Measurements from ENCODE around the gene EBF3.

The EBF3 gene

DNA sequence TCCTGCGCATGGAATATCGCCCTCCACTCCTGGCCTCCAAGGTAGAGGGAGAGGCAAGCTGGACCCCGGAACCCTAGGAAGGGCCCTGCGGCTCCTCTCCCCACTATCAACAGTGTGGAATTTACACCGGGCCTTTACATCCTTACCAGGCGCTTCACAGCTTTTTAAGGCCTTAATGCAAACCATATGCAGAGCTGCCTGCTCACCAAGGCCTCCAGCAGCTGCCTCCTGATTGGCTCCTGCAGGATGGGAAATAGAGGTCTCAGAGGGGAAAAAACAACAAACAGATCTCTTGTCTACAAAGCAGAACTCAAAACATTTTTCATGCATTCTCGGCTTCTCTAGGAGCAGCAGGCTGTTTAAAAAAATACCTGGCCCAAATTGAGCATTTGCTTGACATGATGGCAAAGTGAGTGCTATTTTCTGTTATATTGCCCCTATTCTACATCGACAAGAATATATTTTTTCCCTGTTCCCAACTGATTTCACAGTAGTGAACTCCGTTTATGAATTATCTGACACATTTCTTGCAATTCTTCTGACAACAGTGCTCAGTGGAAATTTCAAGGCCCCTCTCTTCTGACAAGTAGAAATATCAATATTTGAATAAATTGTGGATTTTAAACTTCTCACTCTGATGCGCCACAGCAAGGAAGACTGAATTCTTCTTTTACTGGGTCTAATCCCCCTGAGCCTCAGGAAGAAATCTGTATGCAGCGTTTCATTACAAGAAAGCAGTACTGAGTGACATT lies 51.7 kb downstream of the EBF3 start:
- ChIA-PET CTCF (no interaction called here), POLR2A (no interaction called here)
- DNase-seq (ENCODE audit: low read depth, low spot score) = no peak
- TF ChIP-seq, protein P1, sequence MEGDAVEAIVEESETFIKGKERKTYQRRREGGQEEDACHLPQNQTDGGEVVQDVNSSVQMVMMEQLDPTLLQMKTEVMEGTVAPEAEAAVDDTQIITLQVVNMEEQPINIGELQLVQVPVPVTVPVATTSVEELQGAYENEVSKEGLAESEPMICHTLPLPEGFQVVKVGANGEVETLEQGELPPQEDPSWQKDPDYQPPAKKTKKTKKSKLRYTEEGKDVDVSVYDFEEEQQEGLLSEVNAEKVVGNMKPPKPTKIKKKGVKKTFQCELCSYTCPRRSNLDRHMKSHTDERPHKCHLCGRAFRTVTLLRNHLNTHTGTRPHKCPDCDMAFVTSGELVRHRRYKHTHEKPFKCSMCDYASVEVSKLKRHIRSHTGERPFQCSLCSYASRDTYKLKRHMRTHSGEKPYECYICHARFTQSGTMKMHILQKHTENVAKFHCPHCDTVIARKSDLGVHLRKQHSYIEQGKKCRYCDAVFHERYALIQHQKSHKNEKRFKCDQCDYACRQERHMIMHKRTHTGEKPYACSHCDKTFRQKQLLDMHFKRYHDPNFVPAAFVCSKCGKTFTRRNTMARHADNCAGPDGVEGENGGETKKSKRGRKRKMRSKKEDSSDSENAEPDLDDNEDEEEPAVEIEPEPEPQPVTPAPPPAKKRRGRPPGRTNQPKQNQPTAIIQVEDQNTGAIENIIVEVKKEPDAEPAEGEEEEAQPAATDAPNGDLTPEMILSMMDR (IDR thresholded peaks at IDR 0.05; ENCODE audit: insufficient read depth, low read length, missing control alignments) = no peak
- no peak overlapping the region for H3K4me3 ChIP-seq (ENCODE audit: low read depth, low read length)

DNA sequence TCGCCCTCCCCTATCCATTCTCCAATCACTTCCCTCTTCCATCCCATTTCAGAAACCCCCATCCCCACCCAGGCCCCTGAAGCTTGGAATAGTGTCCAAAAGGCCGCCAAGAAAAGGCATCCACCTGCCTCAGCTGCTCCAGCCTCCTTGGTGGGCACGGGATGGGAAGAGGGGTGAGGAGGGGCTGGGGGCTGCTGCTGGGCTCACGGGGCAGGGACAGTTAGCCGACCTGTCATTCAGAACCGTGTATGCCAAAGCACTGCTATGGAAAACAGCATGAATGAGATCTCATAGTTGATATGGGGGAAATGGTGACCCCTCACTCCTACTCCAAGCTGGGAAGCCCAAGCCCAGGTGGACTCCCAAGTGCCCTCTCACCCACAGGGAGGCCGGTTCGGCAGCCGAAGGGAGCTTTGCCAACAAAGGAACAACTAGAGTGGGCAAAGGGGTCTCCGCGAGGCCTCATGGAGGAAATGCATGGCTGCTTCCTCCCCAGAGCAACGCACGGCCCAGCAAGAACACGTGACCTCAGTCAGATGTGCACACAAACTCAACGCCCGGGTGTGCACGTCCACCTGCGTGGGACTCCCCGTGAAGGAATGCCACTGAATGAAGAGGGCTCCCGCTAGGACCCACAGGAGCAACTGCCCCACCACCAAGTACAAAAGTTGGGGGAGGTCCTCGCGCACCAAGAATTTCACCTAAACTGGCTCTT lies 52.5 kb downstream of the EBF3 start:
- DNase-seq (ENCODE audit: low read depth, low spot score) = no peak
- TF ChIP-seq, protein P1 (IDR thresholded peaks at IDR 0.05; ENCODE audit: insufficient read depth, low read length, missing control alignments) = no peak
- POLR2A ChIA-PET = interaction anchor here (0.6 kb wide), 1 partner anchor 16 kb away, joined by 3 read pairs; no protein-coding TSS in a partner anchor
- H3K4me3 ChIP-seq (ENCODE audit: low read depth, low read length) = no peak overlapping the region
- CTCF ChIA-PET = no interaction called here

DNA sequence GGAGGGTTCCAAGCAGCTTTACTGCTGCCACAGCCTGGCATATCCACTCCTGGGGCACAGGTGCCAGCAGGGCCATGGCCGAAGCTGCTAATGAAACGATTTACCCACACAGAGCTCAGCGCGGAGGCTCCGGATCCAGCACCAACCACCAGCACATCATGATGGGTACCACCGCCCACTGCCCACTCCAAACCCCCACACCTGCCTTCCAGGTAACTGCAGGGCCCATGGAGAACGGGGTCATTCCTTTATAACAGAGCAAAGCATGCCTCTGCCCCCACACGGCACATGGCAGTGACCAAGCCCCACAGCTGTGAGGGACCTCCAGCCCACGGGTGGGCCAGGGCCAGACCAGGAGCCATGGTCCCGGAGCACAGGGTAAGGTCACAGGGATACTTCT lies 53.2 kb downstream of the EBF3 start:
- DNase-seq (ENCODE audit: low read depth, low spot score) = no peak
- TF ChIP-seq, protein P1 (IDR thresholded peaks at IDR 0.05; ENCODE audit: insufficient read depth, low read length, missing control alignments) = no peak
- POLR2A ChIA-PET = no interaction called here
- CTCF ChIA-PET = no interaction called here
- H3K4me3 ChIP-seq (ENCODE audit: low read depth, low read length) = no peak overlapping the region

DNA sequence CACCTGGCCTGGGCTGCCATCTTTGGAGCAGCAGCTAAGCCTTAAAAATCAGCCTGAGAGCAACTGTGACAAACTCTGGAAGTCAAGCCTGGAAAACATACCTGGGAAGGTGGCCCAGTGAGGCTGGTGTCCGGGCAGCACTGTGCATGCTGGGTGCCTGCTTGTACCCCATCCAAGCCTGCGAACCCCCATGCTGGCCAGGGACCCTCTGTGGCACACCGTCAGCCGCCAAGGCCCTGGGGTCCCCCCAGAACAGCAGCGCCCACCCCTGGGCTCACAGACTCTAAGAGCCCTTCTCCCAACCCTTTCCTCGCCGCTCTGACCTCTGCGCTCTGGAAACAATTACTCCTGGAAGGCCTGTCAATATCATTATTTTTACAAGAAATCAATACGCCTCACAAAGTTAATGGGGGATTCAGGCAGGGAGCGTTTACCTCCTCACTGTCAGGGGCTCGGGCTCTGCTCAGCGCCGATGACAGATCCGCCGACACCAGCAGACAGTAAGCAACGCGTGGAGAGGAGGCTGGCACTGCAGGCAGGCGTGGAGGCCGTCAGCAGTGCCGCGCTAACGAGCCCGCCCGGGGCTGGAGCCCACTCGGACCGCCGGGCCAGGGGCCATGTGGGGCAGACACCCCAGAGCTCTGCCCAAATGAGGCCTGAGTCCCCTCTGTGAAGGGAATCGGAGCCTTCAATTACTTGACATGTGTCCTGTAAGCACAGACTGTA lies 54.4 kb downstream of the EBF3 start:
- ChIA-PET CTCF (no interaction called here), POLR2A (no interaction called here)
- TF ChIP-seq, protein P1 (IDR thresholded peaks at IDR 0.05; ENCODE audit: insufficient read depth, low read length, missing control alignments) = no peak
- DNase-seq (ENCODE audit: low read depth, low spot score) = no peak
- no peak overlapping the region for H3K4me3 ChIP-seq (ENCODE audit: low read depth, low read length)

DNA sequence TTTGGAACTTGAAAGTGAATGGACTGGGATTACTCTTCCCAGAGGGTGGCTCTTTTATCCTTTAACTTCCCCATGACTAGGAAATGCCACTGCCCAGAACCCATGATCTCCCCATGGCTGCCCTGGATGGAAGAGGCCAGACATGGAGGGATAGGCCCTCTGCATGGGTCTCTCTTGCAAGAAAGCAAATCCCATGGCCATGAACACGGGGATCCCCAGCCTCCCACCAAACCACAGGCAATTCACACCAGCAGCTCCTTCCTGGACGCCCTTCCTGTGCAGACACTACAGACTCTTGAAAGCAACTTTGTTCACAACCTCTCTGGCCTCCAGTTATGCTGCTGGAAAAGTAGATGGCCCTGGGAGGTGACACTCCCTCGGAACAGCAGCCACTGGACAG lies 55.0 kb downstream of the EBF3 start:
- TF ChIP-seq, protein P1 (IDR thresholded peaks at IDR 0.05; ENCODE audit: insufficient read depth, low read length, missing control alignments) = no peak
- CTCF ChIA-PET = no interaction called here
- DNase-seq (ENCODE audit: low read depth, low spot score) = no peak
- POLR2A ChIA-PET = no interaction called here
- no peak overlapping the region for H3K4me3 ChIP-seq (ENCODE audit: low read depth, low read length)

DNA sequence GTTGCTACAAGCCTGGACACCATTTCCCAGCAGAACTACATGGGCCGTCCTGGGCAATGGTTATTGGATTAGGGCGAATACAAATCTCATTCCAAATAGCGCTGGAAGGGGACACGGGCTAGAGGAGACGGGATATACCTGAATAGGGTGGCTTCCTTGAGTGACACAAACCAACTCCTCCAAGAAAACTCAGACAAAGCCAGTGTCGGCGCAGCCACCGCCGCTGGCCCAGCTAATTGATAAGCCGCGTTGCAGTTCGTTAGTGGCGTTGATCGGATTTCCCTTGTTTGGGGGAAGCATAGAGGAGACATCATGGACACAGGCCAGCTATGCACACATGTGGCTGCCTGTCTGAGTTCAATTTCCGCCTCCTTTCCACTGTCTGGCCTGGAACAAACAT lies 55.7 kb downstream of the EBF3 start:
- TF ChIP-seq, protein P1 (IDR thresholded peaks at IDR 0.05; ENCODE audit: insufficient read depth, low read length, missing control alignments) = no peak
- DNase-seq (ENCODE audit: low read depth, low spot score) = no peak
- H3K4me3 ChIP-seq (ENCODE audit: low read depth, low read length) = no peak overlapping the region
- ChIA-PET CTCF (no interaction called here), POLR2A (no interaction called here)

Data from AG04449 (cell line).